ENCODE measurements around the gene PAX5. TPM values are rescaled to one million over a fixed set of nuclear protein-coding genes. Genes with fewer than 3 reads are reported as not detected.
A peak's percentile ranks its signal among the peaks of the same experiment; 100 is the strongest.

PAX5 gene
- total RNA-seq, 1 experiment from 2014 or later = 0.39 TPM

- Mint-ChIP-seq H3K4me1 (peaks cover 30 to 39% of the 10 kb centered on the region in 2 experiments), H3K9me3 (no peaks in the 10 kb centered on the region), H3K27me3 (ENCODE audit: low read depth) (peaks cover 19% of the 10 kb centered on the region), H3K27ac (peak overlapping the region in 1 of 3 experiments; percentile 52; a peak in 2 of 7 replicates), H3K4me3 (no peak overlapping the region), H3K36me3 (ENCODE audit: insufficient read depth in 1 of 3, low read depth in 3 of 3) (no peaks in the 10 kb centered on the region)
- Histone ChIP-seq H3K23me2 (ENCODE audit: insufficient read length, low read depth, low read length, poor library complexity, severe bottlenecking) (no peaks in the 10 kb centered on the region), H4K8ac (replicated peaks; ENCODE audit: insufficient read length, low read depth, low read length) (no peak overlapping the region), H3T11ph (ENCODE audit: low read length) (no peak overlapping the region), H2AK5ac (ENCODE audit: insufficient read length, low read length) (no peak overlapping the region), H2BK12ac (ENCODE audit: insufficient read length, low read depth, low read length) (no peak overlapping the region), H3K4ac (ENCODE audit: low read depth, low read length) (no peak overlapping the region), H2BK5ac (ENCODE audit: insufficient read length, low read length) (no peak overlapping the region), H3K23ac (ENCODE audit: insufficient read length, low read depth, low read length) (no peak overlapping the region), H3K18ac (ENCODE audit: insufficient read length, low read depth, low read length) (no peak overlapping the region), H3K9me3 (ENCODE audit: control insufficient read depth, low read depth, low read length) (no peaks in the 10 kb centered on the region), H3K79me1 (ENCODE audit: insufficient read depth, low read depth, low read length, poor library complexity, severe bottlenecking) (no peaks in the 10 kb centered on the region), H2BK120ac (ENCODE audit: low read depth, low read length, poor library complexity, severe bottlenecking) (no peak overlapping the region), H3K27me3 (ENCODE audit: insufficient read depth, low read length) (no peaks in the 10 kb centered on the region), H3K4me2 (ENCODE audit: insufficient read depth, insufficient read length, low read length) (no peak overlapping the region), H3K79me2 (ENCODE audit: insufficient read depth, low read length) (no peaks in the 10 kb centered on the region), H3K56ac (ENCODE audit: insufficient read length, low read depth, low read length) (no peak overlapping the region), H2AFZ (ENCODE audit: low read length) (no peak overlapping the region), H4K20me1 (ENCODE audit: control insufficient read depth, insufficient read depth, insufficient read length) (no peaks in the 10 kb centered on the region), H3K27ac (ENCODE audit: insufficient read length, low read depth, low read length) (no peak overlapping the region), H4K5ac (ENCODE audit: insufficient read length, low read depth, low read length) (no peak overlapping the region), H2BK15ac (ENCODE audit: low read depth, low read length) (no peak overlapping the region), H3K9ac (ENCODE audit: extremely low read depth, insufficient read length, low read length) (no peak overlapping the region), H3K4me1 (ENCODE audit: insufficient read depth, low read length) (peaks cover 3% of the 10 kb centered on the region; the same call in 1 of the 2 replicates), H4K91ac (ENCODE audit: insufficient read length, low read depth, low read length) (no peak overlapping the region), H2BK20ac (ENCODE audit: low read depth, low read length, poor library complexity, severe bottlenecking) (no peak overlapping the region), H3K14ac (ENCODE audit: insufficient read depth, low read length) (no peak overlapping the region)
- TF ChIP-seq, protein P1, sequence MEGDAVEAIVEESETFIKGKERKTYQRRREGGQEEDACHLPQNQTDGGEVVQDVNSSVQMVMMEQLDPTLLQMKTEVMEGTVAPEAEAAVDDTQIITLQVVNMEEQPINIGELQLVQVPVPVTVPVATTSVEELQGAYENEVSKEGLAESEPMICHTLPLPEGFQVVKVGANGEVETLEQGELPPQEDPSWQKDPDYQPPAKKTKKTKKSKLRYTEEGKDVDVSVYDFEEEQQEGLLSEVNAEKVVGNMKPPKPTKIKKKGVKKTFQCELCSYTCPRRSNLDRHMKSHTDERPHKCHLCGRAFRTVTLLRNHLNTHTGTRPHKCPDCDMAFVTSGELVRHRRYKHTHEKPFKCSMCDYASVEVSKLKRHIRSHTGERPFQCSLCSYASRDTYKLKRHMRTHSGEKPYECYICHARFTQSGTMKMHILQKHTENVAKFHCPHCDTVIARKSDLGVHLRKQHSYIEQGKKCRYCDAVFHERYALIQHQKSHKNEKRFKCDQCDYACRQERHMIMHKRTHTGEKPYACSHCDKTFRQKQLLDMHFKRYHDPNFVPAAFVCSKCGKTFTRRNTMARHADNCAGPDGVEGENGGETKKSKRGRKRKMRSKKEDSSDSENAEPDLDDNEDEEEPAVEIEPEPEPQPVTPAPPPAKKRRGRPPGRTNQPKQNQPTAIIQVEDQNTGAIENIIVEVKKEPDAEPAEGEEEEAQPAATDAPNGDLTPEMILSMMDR (conservative IDR thresholded peaks at IDR 0.05) = no peak
- no peak for DNase-seq
- WGBS (ENCODE audit: extremely low coverage, insufficient read length, low lambda C conversion rate) = no CpG with 5 or more reads among the region's 10 CpGs
Measured at GRCh38 chr9:36854751-36855150, 179.3 kb downstream of the PAX5 start.
